Measurements from ENCODE around the gene PLLP. TPM values are rescaled to one million over a fixed set of nuclear protein-coding genes. Genes with fewer than 3 reads are reported as not detected.

The PLLP gene
- 1.6 and 3.0 TPM in 2 replicates for total RNA-seq (2014; rRNA removed; shearing (Covaris generic))

- Histone ChIP-seq H3K4me3 (ENCODE audit: insufficient read depth, low read depth, low read length) (peak within 1 kb of the TSS; percentile 78), H3K27me3 (ENCODE audit: control insufficient read depth, insufficient read depth, low read length) (peaks cover 30% of the 10 kb centered on the region), H3K36me3 (replicated peaks; ENCODE audit: control insufficient read depth, insufficient read depth, low read length) (no peaks in the 10 kb centered on the region)
- peak; percentile 96 for DNase-seq
Observed at GRCh38 chr16:57284209-57284951, at the start of gene PLLP. Gene PLLP (minus strand): TSS chr16:57284672. CDS start chr16:57284540, 132 bp downstream.

- Histone ChIP-seq H3K27me3 (ENCODE audit: control insufficient read depth, insufficient read depth, low read length) (no peaks in the 10 kb centered on the region), H3K4me3 (ENCODE audit: insufficient read depth, low read depth, low read length) (no peak overlapping the region), H3K36me3 (replicated peaks; ENCODE audit: control insufficient read depth, insufficient read depth, low read length) (no peaks in the 10 kb centered on the region)
- DNase-seq: no peak
Observed at GRCh38 chr16:57333402-57333801, 48.9 kb upstream of the PLLP start.

GRCh38 chr16:57331355-57331754 is 46.9 kb upstream of the PLLP start:
- no peak overlapping the region for H3K4me3 ChIP-seq (ENCODE audit: insufficient read depth, low read depth, low read length)
- H3K27me3 ChIP-seq (ENCODE audit: control insufficient read depth, insufficient read depth, low read length): no peaks in the 10 kb centered on the region
- H3K36me3 ChIP-seq (replicated peaks; ENCODE audit: control insufficient read depth, insufficient read depth, low read length): no peaks in the 10 kb centered on the region
- no peak for DNase-seq

GRCh38 chr16:57329718-57330327 is 45.4 kb upstream of the PLLP start:
- no peaks in the 10 kb centered on the region for H3K36me3 ChIP-seq (replicated peaks; ENCODE audit: control insufficient read depth, insufficient read depth, low read length)
- DNase-seq: no peak
- no peaks in the 10 kb centered on the region for H3K27me3 ChIP-seq (ENCODE audit: control insufficient read depth, insufficient read depth, low read length)
- H3K4me3 ChIP-seq (ENCODE audit: insufficient read depth, low read depth, low read length): no peak overlapping the region

GRCh38 chr16:57325458-57325857 is 41.0 kb upstream of the PLLP start:
- no peaks in the 10 kb centered on the region for H3K36me3 ChIP-seq (replicated peaks; ENCODE audit: control insufficient read depth, insufficient read depth, low read length)
- H3K27me3 ChIP-seq (ENCODE audit: control insufficient read depth, insufficient read depth, low read length): no peaks in the 10 kb centered on the region
- H3K4me3 ChIP-seq (ENCODE audit: insufficient read depth, low read depth, low read length): no peak overlapping the region
- DNase-seq: no peak

GRCh38 chr16:57324749-57325148 is 40.3 kb upstream of the PLLP start:
- no peaks in the 10 kb centered on the region for H3K36me3 ChIP-seq (replicated peaks; ENCODE audit: control insufficient read depth, insufficient read depth, low read length)
- H3K27me3 ChIP-seq (ENCODE audit: control insufficient read depth, insufficient read depth, low read length): no peaks in the 10 kb centered on the region
- H3K4me3 ChIP-seq (ENCODE audit: insufficient read depth, low read depth, low read length): no peak overlapping the region
- DNase-seq: no peak

- no peaks in the 10 kb centered on the region for H3K27me3 ChIP-seq (ENCODE audit: control insufficient read depth, insufficient read depth, low read length)
- no peak overlapping the region for H3K4me3 ChIP-seq (ENCODE audit: insufficient read depth, low read depth, low read length)
- H3K36me3 ChIP-seq (replicated peaks; ENCODE audit: control insufficient read depth, insufficient read depth, low read length): no peaks in the 10 kb centered on the region
- no peak for DNase-seq
Observed at GRCh38 chr16:57319646-57320045, 35.2 kb upstream of the PLLP start.

GRCh38 chr16:57318240-57318970 is 33.9 kb upstream of the PLLP start:
- peak; percentile 67 for DNase-seq
- Histone ChIP-seq H3K36me3 (replicated peaks; ENCODE audit: control insufficient read depth, insufficient read depth, low read length) (no peaks in the 10 kb centered on the region), H3K27me3 (ENCODE audit: control insufficient read depth, insufficient read depth, low read length) (no peaks in the 10 kb centered on the region), H3K4me3 (ENCODE audit: insufficient read depth, low read depth, low read length) (no peak overlapping the region)

- DNase-seq: no peak
- Histone ChIP-seq H3K4me3 (ENCODE audit: insufficient read depth, low read depth, low read length) (no peak overlapping the region), H3K36me3 (replicated peaks; ENCODE audit: control insufficient read depth, insufficient read depth, low read length) (no peaks in the 10 kb centered on the region), H3K27me3 (ENCODE audit: control insufficient read depth, insufficient read depth, low read length) (no peaks in the 10 kb centered on the region)
Observed at GRCh38 chr16:57316390-57317017, 32.0 kb upstream of the PLLP start.

GRCh38 chr16:57315416-57315815 is 30.9 kb upstream of the PLLP start:
- no peak for DNase-seq
- no peak overlapping the region for H3K4me3 ChIP-seq (ENCODE audit: insufficient read depth, low read depth, low read length)
- no peaks in the 10 kb centered on the region for H3K36me3 ChIP-seq (replicated peaks; ENCODE audit: control insufficient read depth, insufficient read depth, low read length)
- H3K27me3 ChIP-seq (ENCODE audit: control insufficient read depth, insufficient read depth, low read length): no peaks in the 10 kb centered on the region

GRCh38 chr16:57314161-57314785 is 29.8 kb upstream of the PLLP start:
- Histone ChIP-seq H3K27me3 (ENCODE audit: control insufficient read depth, insufficient read depth, low read length) (no peaks in the 10 kb centered on the region), H3K4me3 (ENCODE audit: insufficient read depth, low read depth, low read length) (no peak overlapping the region), H3K36me3 (replicated peaks; ENCODE audit: control insufficient read depth, insufficient read depth, low read length) (no peaks in the 10 kb centered on the region)
- DNase-seq: no peak

GRCh38 chr16:57313509-57313908 is 29.0 kb upstream of the PLLP start:
- Histone ChIP-seq H3K27me3 (ENCODE audit: control insufficient read depth, insufficient read depth, low read length) (no peaks in the 10 kb centered on the region), H3K36me3 (replicated peaks; ENCODE audit: control insufficient read depth, insufficient read depth, low read length) (no peaks in the 10 kb centered on the region), H3K4me3 (ENCODE audit: insufficient read depth, low read depth, low read length) (no peak overlapping the region)
- no peak for DNase-seq

GRCh38 chr16:57310801-57311200 is 26.3 kb upstream of the PLLP start:
- H3K36me3 ChIP-seq (replicated peaks; ENCODE audit: control insufficient read depth, insufficient read depth, low read length): no peaks in the 10 kb centered on the region
- no peak overlapping the region for H3K4me3 ChIP-seq (ENCODE audit: insufficient read depth, low read depth, low read length)
- no peaks in the 10 kb centered on the region for H3K27me3 ChIP-seq (ENCODE audit: control insufficient read depth, insufficient read depth, low read length)
- DNase-seq: no peak

GRCh38 chr16:57308041-57308440 is 23.6 kb upstream of the PLLP start:
- Histone ChIP-seq H3K36me3 (replicated peaks; ENCODE audit: control insufficient read depth, insufficient read depth, low read length) (no peaks in the 10 kb centered on the region), H3K4me3 (ENCODE audit: insufficient read depth, low read depth, low read length) (no peak overlapping the region), H3K27me3 (ENCODE audit: control insufficient read depth, insufficient read depth, low read length) (no peaks in the 10 kb centered on the region)
- no peak for DNase-seq
